ENCODE data around the gene TRIP6. TPM values are rescaled to one million over a fixed set of nuclear protein-coding genes. Genes with fewer than 3 reads are reported as not detected.
A peak's percentile ranks its signal among the peaks of the same experiment; 100 is the strongest.
"Not testable (repeated sequence)": the region's sequence is repeated elsewhere in the genome, so short reads cannot be mapped to it uniquely, and the experiment has no call there.

TRIP6 gene
- total RNA-seq, 2 experiments from 2014 or later: 28.9 to 30.1 TPM

GRCh38 chr7:100854146-100854895, 12.9 kb upstream of the TRIP6 start:
- Mint-ChIP-seq H3K9me3 (no peaks in the 10 kb centered on the region), H3K4me3 (peak overlapping the region; percentile 93), H3K4me1 (peaks cover 20% of the 10 kb centered on the region), H3K36me3 (ENCODE audit: low read depth) (peaks cover 9% of the 10 kb centered on the region), H3K27me3 (no peaks in the 10 kb centered on the region), H3K27ac (no peak overlapping the region)
- ChIA-PET CTCF (interaction anchor here (1.2 to 6.9 kb wide), 4 partner anchors 18 to 1558 kb away, joined by 3 to 141 read pairs (median 52); partner anchors contain the start of gene POP7), POLR2A (interaction anchor here (0.6 to 4.2 kb wide), 6 partner anchors 21 to 166 kb away, joined by 3 to 38 read pairs (median 4); partner anchors contain the start of genes MUC17, POP7, SRRT and UFSP1)
- DNase-seq: no peak

GRCh38 chr7:100854899-100855298, 12.3 kb upstream of the TRIP6 start:
- not testable (repeated sequence) for H3K4me3 Mint-ChIP-seq, DNase-seq, H3K27ac Mint-ChIP-seq, H3K9me3 Mint-ChIP-seq, H3K27me3 Mint-ChIP-seq
- ChIA-PET CTCF (interaction anchor here (6.0 kb wide), 1 partner anchor 54 kb away, joined by 141 read pairs; no protein-coding TSS in a partner anchor), POLR2A (interaction anchor here (1.0 to 4.2 kb wide), 2 partner anchors 20 to 149 kb away, joined by 3 to 38 read pairs; partner anchors contain the start of genes POP7 and SRRT)
- peaks cover 20% of the 10 kb centered on the region for H3K4me1 Mint-ChIP-seq
- peaks cover 15% of the 10 kb centered on the region for H3K36me3 Mint-ChIP-seq (ENCODE audit: low read depth)

- H3K9me3 Mint-ChIP-seq: no peaks in the 10 kb centered on the region
- peaks cover 20% of the 10 kb centered on the region for H3K4me1 Mint-ChIP-seq
- H3K36me3 Mint-ChIP-seq (ENCODE audit: low read depth): peaks cover 21% of the 10 kb centered on the region
- no peak overlapping the region for H3K4me3 Mint-ChIP-seq
- no peak overlapping the region for H3K27ac Mint-ChIP-seq
- H3K27me3 Mint-ChIP-seq: no peaks in the 10 kb centered on the region
- ChIA-PET POLR2A (interaction anchor here (1.0 to 2.7 kb wide), 2 partner anchors 20 to 149 kb away, joined by 3 to 13 read pairs; partner anchors contain the start of genes POP7 and SRRT), CTCF (interaction anchor here (6.0 kb wide), 1 partner anchor 55 kb away, joined by 141 read pairs; no protein-coding TSS in a partner anchor)
- no peak for DNase-seq
Observed at GRCh38 chr7:100855515-100855914, 11.7 kb upstream of the TRIP6 start.

- no peaks in the 10 kb centered on the region for H3K27me3 Mint-ChIP-seq
- DNase-seq: no peak
- no peaks in the 10 kb centered on the region for H3K9me3 Mint-ChIP-seq
- POLR2A ChIA-PET: interaction anchor here (2.7 kb wide), 1 partner anchor 18 kb away, joined by 13 read pairs; the partner anchor contains the start of gene SRRT
- peaks cover 28% of the 10 kb centered on the region for H3K36me3 Mint-ChIP-seq (ENCODE audit: low read depth)
- CTCF ChIA-PET: interaction anchor here (0.6 to 1.3 kb wide), 3 partner anchors 58 to 224 kb away, joined by 3 to 5 read pairs (median 4); no protein-coding TSS in a partner anchor
- no peak overlapping the region for H3K4me3 Mint-ChIP-seq
- H3K27ac Mint-ChIP-seq: no peak overlapping the region
- H3K4me1 Mint-ChIP-seq: peaks cover 17% of the 10 kb centered on the region
Observed at GRCh38 chr7:100856871-100857282, 10.3 kb upstream of the TRIP6 start.

GRCh38 chr7:100859856-100860255, 7.3 kb upstream of the TRIP6 start:
- no peaks in the 10 kb centered on the region for H3K27me3 Mint-ChIP-seq
- no peaks in the 10 kb centered on the region for H3K9me3 Mint-ChIP-seq
- POLR2A ChIA-PET: no interaction called here
- peaks cover 44% of the 10 kb centered on the region for H3K36me3 Mint-ChIP-seq (ENCODE audit: low read depth)
- no peak overlapping the region for H3K27ac Mint-ChIP-seq
- no peak overlapping the region for H3K4me3 Mint-ChIP-seq
- DNase-seq: no peak
- CTCF ChIA-PET: no interaction called here
- no peaks in the 10 kb centered on the region for H3K4me1 Mint-ChIP-seq

- no peak for DNase-seq
- Mint-ChIP-seq H3K36me3 (ENCODE audit: low read depth) (peaks cover 47% of the 10 kb centered on the region), H3K27ac (no peak overlapping the region), H3K4me1 (no peaks in the 10 kb centered on the region), H3K27me3 (no peaks in the 10 kb centered on the region), H3K9me3 (no peaks in the 10 kb centered on the region), H3K4me3 (no peak overlapping the region)
- POLR2A ChIA-PET: interaction anchor here (2.0 kb wide), 1 partner anchor 14 kb away, joined by 7 read pairs; the partner anchor contains the start of gene SRRT
- CTCF ChIA-PET: interaction anchor here (2.6 kb wide), 1 partner anchor 9 kb away, joined by 8 read pairs; the partner anchor contains the start of gene SLC12A9
Observed at GRCh38 chr7:100860702-100861615, 6.2 kb upstream of the TRIP6 start.

GRCh38 chr7:100861616-100861985, 5.6 kb upstream of the TRIP6 start:
- no peak for DNase-seq
- ChIA-PET CTCF (interaction anchor here (2.6 kb wide), 1 partner anchor 10 kb away, joined by 8 read pairs; the partner anchor contains the start of gene SLC12A9), POLR2A (interaction anchor here (2.0 kb wide), 1 partner anchor 13 kb away, joined by 7 read pairs; the partner anchor contains the start of gene SRRT)
- Mint-ChIP-seq H3K9me3 (no peaks in the 10 kb centered on the region), H3K27me3 (no peaks in the 10 kb centered on the region), H3K4me1 (peaks cover 3% of the 10 kb centered on the region), H3K36me3 (ENCODE audit: low read depth) (peaks cover 47% of the 10 kb centered on the region), H3K4me3 (no peak overlapping the region), H3K27ac (no peak overlapping the region)

- no peaks in the 10 kb centered on the region for H3K27me3 Mint-ChIP-seq
- peaks cover 18% of the 10 kb centered on the region for H3K4me1 Mint-ChIP-seq
- H3K9me3 Mint-ChIP-seq: no peaks in the 10 kb centered on the region
- peaks cover 41% of the 10 kb centered on the region for H3K36me3 Mint-ChIP-seq (ENCODE audit: low read depth)
- ChIA-PET CTCF (interaction anchor here (2.6 kb wide), 1 partner anchor 11 kb away, joined by 8 read pairs; the partner anchor contains the start of gene SLC12A9), POLR2A (interaction anchor here (1.4 kb wide), 1 partner anchor 11 kb away, joined by 4 read pairs; the partner anchor contains the start of gene SRRT)
- no peak overlapping the region for H3K27ac Mint-ChIP-seq
- DNase-seq: no peak
- no peak overlapping the region for H3K4me3 Mint-ChIP-seq
Observed at GRCh38 chr7:100863406-100863950, 3.7 kb upstream of the TRIP6 start.

GRCh38 chr7:100864263-100864845, 2.8 kb upstream of the TRIP6 start:
- no peak overlapping the region for H3K4me3 Mint-ChIP-seq
- no peaks in the 10 kb centered on the region for H3K27me3 Mint-ChIP-seq
- POLR2A ChIA-PET: interaction anchor here (1.4 kb wide), 1 partner anchor 11 kb away, joined by 4 read pairs; the partner anchor contains the start of gene SRRT
- H3K36me3 Mint-ChIP-seq (ENCODE audit: low read depth): peaks cover 40% of the 10 kb centered on the region
- no peak for DNase-seq
- CTCF ChIA-PET: no interaction called here
- H3K9me3 Mint-ChIP-seq: no peaks in the 10 kb centered on the region
- peaks cover 18% of the 10 kb centered on the region for H3K4me1 Mint-ChIP-seq
- no peak overlapping the region for H3K27ac Mint-ChIP-seq

GRCh38 chr7:100865372-100865911, 1.7 kb upstream of the TRIP6 start:
- Mint-ChIP-seq H3K27me3 (no peaks in the 10 kb centered on the region), H3K36me3 (ENCODE audit: low read depth) (peaks cover 32% of the 10 kb centered on the region), H3K27ac (peak overlapping the region; percentile 11), H3K4me3 (peak overlapping the region; percentile 24), H3K4me1 (peaks cover 18% of the 10 kb centered on the region), H3K9me3 (no peaks in the 10 kb centered on the region)
- DNase-seq: no peak
- ChIA-PET POLR2A (interaction anchor here (1.3 kb wide), 1 partner anchor 9 kb away, joined by 5 read pairs; the partner anchor contains the start of gene SRRT), CTCF (no interaction called here)

- H3K27ac Mint-ChIP-seq: peak overlapping the region; percentile 58
Observed at GRCh38 chr7:100865938-100866728, 1.1 kb upstream of the TRIP6 start.

More at GRCh38 chr7:100865938-100866728, 1.1 kb upstream of the TRIP6 start:
- peaks cover 21% of the 10 kb centered on the region for H3K4me1 Mint-ChIP-seq
- ChIA-PET CTCF (no interaction called here), POLR2A (interaction anchor here (1.3 to 1.6 kb wide), 2 partner anchors 9 kb away, joined by 5 to 8 read pairs; partner anchors contain the start of gene SRRT)
- H3K9me3 Mint-ChIP-seq: no peaks in the 10 kb centered on the region
- H3K36me3 Mint-ChIP-seq (ENCODE audit: low read depth): peaks cover 30% of the 10 kb centered on the region
- DNase-seq: no peak
- H3K27me3 Mint-ChIP-seq: no peaks in the 10 kb centered on the region
- peak overlapping the region; percentile 89 for H3K4me3 Mint-ChIP-seq
